Effector memory CD8-positive, alpha-beta T cell (primary cell): ENCODE data around the gene ERICH2.
A peak's percentile ranks its signal among the peaks of the same experiment; 100 is the strongest.
"Not testable (repeated sequence)": the region's sequence is repeated elsewhere in the genome, so short reads cannot be mapped to it uniquely, and the experiment has no call there.

Experiments used
- ATAC-seq: fragments of 150-1000 bp; cut with Tn5 transposase; replicated peaks from 2 replicates; pipeline ENCODE4 v1.10.0; 2021; ENCODE audit warnings: mild to moderate bottlenecking, moderate library complexity
- DNase-seq, 3 experiments: peaks; one replicate each; pipeline ENCODE4 v3.0.0; 2021
- H3K27ac Mint-ChIP-seq, 2 donors: one replicate each; pipeline ENCODE4 v1.8.0; 2022; ENCODE audit warnings: mild to moderate bottlenecking in 2 of 2, mixed read lengths in 2 of 2, moderate library complexity in 2 of 2
- H3K27me3 Mint-ChIP-seq, 2 donors: one replicate each; pipeline ENCODE4 v1.8.0; 2022; ENCODE audit warnings: mixed read lengths in 2 of 2
- H3K36me3 Mint-ChIP-seq: one replicate; pipeline ENCODE4 v1.8.0; 2022; ENCODE audit warnings: mild to moderate bottlenecking, moderate library complexity, mixed read lengths; ENCODE audit not compliant: insufficient read depth
- H3K4me1 Mint-ChIP-seq, 2 donors: one replicate each; pipeline ENCODE4 v1.8.0; 2022; ENCODE audit warnings: low read depth in 2 of 2, mixed read lengths in 2 of 2
- H3K4me3 Mint-ChIP-seq, 2 donors: one replicate each; pipeline ENCODE4 v1.8.0; 2022; ENCODE audit warnings: mild to moderate bottlenecking in 2 of 2, mixed read lengths in 2 of 2, moderate library complexity in 2 of 2
- H3K9me3 Mint-ChIP-seq, 2 donors: one replicate each; pipeline ENCODE4 v1.8.0; 2022; ENCODE audit warnings: mixed read lengths in 2 of 2
- total RNA-seq, 9 experiments: gene quantifications; one replicate each; lab custom pipeline; 2026; lab: John Stamatoyannopoulos, UW

ERICH2 gene
- 0 to 0.32 (median 0.06) reads per million in 9 experiments for total RNA-seq

GRCh38 chr2:170770008-170770605, at the start of gene ERICH2:
Gene ERICH2, plus strand, starts transcription at chr2:170770378. Its CDS starts 304 bp downstream, at chr2:170770682.
- H3K4me3 Mint-ChIP-seq, result peak within 1 kb of the TSS; percentile 85 to 90
- no peaks in the 10 kb centered on the region for H3K36me3 Mint-ChIP-seq
- peak within 1 kb of the TSS in 1 of 2 donors; percentile 55 for H3K27ac Mint-ChIP-seq
- peaks cover 8 to 10% of the 10 kb centered on the region in 2 donors for H3K4me1 Mint-ChIP-seq
- peaks cover 2 to 15% of the 10 kb centered on the region in 2 donors for H3K27me3 Mint-ChIP-seq
- H3K9me3 Mint-ChIP-seq, result no peaks in the 10 kb centered on the region
- ATAC-seq (peak; percentile 53), DNase-seq (peak; percentile 13 to 30 (median 24))

DNA sequence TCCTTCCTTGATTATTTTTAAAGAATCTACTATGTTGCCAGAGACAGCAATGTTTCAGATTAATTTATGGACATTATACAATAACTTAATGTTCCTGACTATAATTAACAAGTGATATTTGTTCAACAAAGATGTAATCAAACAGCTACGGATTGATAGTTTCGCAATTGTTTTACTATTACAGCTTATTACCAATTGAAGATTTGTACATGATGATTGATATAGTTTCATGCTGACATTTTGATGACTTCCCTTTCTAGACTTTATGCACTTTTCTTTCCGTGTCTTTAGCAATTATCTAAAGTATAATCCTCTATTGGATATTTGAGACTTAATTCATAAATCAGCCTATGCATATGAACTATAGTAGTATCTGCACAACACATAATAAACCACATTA, 48.5 kb upstream of the ERICH2 start:
- H3K27me3 Mint-ChIP-seq, result peaks cover 63 to 71% of the 10 kb centered on the region in 2 donors

GRCh38 chr2:170722301-170722700, 47.9 kb upstream of the ERICH2 start:
- no peak for ATAC-seq
- Mint-ChIP-seq H3K36me3 (no peaks in the 10 kb centered on the region), H3K4me3 (no peak overlapping the region), H3K27me3 (peaks cover 64 to 71% of the 10 kb centered on the region in 2 donors), H3K4me1 (peaks cover 0 to 2% of the 10 kb centered on the region in 2 donors), H3K27ac (no peak overlapping the region), H3K9me3 (no peaks in the 10 kb centered on the region)
- DNase-seq, result no peak

More for the DNA sequence above, 48.5 kb upstream of the ERICH2 start:
- ATAC-seq, result no peak
- no peak for DNase-seq
- H3K27ac Mint-ChIP-seq, result no peak overlapping the region
- no peaks in the 10 kb centered on the region for H3K36me3 Mint-ChIP-seq
- H3K4me1 Mint-ChIP-seq, result peaks cover 0 to 2% of the 10 kb centered on the region in 2 donors
- no peak overlapping the region for H3K4me3 Mint-ChIP-seq
- no peaks in the 10 kb centered on the region for H3K9me3 Mint-ChIP-seq

GRCh38 chr2:170723446-170723958, 46.7 kb upstream of the ERICH2 start:
- Mint-ChIP-seq H3K27ac (no peak overlapping the region), H3K27me3 (peaks cover 64 to 71% of the 10 kb centered on the region in 2 donors), H3K36me3 (no peaks in the 10 kb centered on the region), H3K4me3 (no peak overlapping the region), H3K4me1 (no peaks in the 10 kb centered on the region), H3K9me3 (peaks cover 0 to 2% of the 10 kb centered on the region in 2 donors)
- ATAC-seq (no peak), DNase-seq (no peak)

GRCh38 chr2:170733798-170734600, 36.2 kb upstream of the ERICH2 start:
- ATAC-seq (no peak), DNase-seq (no peak)
- Mint-ChIP-seq H3K27ac (no peak overlapping the region), H3K4me1 (no peaks in the 10 kb centered on the region), H3K27me3 (peaks cover 39 to 65% of the 10 kb centered on the region in 2 donors), H3K36me3 (no peaks in the 10 kb centered on the region), H3K4me3 (no peak overlapping the region), H3K9me3 (peaks cover 0 to 4% of the 10 kb centered on the region in 2 donors)

- H3K27ac Mint-ChIP-seq, H3K9me3 Mint-ChIP-seq, H3K4me1 Mint-ChIP-seq, H3K36me3 Mint-ChIP-seq, H3K4me3 Mint-ChIP-seq, ATAC-seq, DNase-seq: not testable (repeated sequence)
- peaks cover 36 to 65% of the 10 kb centered on the region in 2 donors for H3K27me3 Mint-ChIP-seq
Measured at GRCh38 chr2:170734601-170735000, 35.6 kb upstream of the ERICH2 start.

DNA sequence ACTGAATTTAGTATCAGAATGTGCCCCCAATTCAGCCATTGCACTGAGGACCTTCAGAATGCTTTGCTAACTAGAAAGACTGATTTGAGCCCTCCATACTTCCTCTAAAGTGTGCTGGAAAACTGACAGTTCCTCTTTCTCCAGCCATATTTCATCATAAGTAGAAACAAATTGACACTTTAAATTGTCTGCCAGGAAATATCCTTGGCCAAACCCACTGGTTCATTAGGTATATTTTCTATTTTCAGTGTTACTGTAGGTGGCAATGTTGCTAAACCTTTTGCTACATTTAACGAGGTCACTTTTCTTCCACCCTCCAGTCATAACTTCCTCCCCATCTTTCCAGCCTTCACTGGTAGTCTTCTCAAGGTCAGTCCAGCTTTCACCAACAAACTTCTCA, 33.5 kb upstream of the ERICH2 start:
- H3K9me3 Mint-ChIP-seq, result peaks cover 0 to 4% of the 10 kb centered on the region in 2 donors
- DNase-seq, result no peak
- H3K4me1 Mint-ChIP-seq, result no peaks in the 10 kb centered on the region
- H3K27me3 Mint-ChIP-seq, result peaks cover 33 to 60% of the 10 kb centered on the region in 2 donors
- H3K36me3 Mint-ChIP-seq, result no peaks in the 10 kb centered on the region
- no peak overlapping the region for H3K4me3 Mint-ChIP-seq
- H3K27ac Mint-ChIP-seq, result no peak overlapping the region
- no peak for ATAC-seq

DNA sequence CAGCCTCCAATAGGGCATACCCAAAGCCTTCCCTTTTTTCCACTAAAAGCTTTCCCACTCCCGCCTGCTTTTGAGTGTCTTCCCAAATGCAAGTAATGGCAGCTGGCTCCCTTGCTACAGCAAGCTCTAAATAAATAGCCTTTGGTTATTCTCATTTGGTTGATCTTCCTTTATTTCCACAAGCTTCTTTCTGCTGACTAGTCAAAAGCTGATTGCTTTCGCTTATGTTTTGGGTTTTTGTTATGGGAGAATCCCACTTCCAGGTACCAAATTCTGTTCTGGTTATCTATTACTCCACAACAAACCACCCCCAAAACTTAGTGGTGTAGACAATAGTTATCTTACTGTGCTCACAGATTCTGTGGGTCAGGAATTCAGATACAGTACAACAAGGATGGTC, 32.8 kb upstream of the ERICH2 start:
- ATAC-seq, result no peak
- no peak overlapping the region for H3K27ac Mint-ChIP-seq
- H3K4me1 Mint-ChIP-seq, result no peaks in the 10 kb centered on the region
- H3K27me3 Mint-ChIP-seq, result peaks cover 32 to 60% of the 10 kb centered on the region in 2 donors
- H3K9me3 Mint-ChIP-seq, result peaks cover 0 to 4% of the 10 kb centered on the region in 2 donors
- DNase-seq, result no peak
- no peaks in the 10 kb centered on the region for H3K36me3 Mint-ChIP-seq
- H3K4me3 Mint-ChIP-seq, result no peak overlapping the region

GRCh38 chr2:170737821-170738220, 32.4 kb upstream of the ERICH2 start:
- Mint-ChIP-seq H3K4me3 (no peak overlapping the region), H3K36me3 (no peaks in the 10 kb centered on the region), H3K27me3 (peaks cover 29 to 60% of the 10 kb centered on the region in 2 donors), H3K27ac (no peak overlapping the region), H3K4me1 (no peaks in the 10 kb centered on the region), H3K9me3 (peaks cover 0 to 4% of the 10 kb centered on the region in 2 donors)
- ATAC-seq (no peak), DNase-seq (no peak)

DNA sequence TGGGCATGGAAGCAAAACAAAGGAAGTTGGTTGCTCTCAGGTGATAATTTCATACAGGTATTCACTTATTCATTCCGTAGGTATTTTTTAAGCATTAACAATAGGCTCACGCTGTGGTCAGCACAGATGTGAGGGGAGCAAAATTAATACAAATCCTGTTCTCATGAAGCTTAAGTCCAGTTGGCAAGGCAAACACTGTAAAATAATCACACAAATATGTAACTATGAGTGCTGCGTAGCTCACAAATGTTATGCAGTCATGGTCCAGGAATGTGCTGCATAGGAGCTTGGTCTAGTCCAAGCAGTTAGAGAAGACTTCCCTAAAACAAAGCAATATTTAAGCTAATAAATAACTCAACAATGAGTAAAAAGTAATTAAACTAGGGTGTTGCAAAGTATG, 31.1 kb upstream of the ERICH2 start:
- DNase-seq (no peak), ATAC-seq (no peak)
- Mint-ChIP-seq H3K27me3 (peaks cover 36 to 57% of the 10 kb centered on the region in 2 donors), H3K27ac (no peak overlapping the region), H3K4me1 (no peaks in the 10 kb centered on the region), H3K9me3 (peaks cover 0 to 4% of the 10 kb centered on the region in 2 donors), H3K36me3 (no peaks in the 10 kb centered on the region), H3K4me3 (no peak overlapping the region)

GRCh38 chr2:170739507-170740046, 30.6 kb upstream of the ERICH2 start:
- Mint-ChIP-seq H3K27me3 (peaks cover 41 to 57% of the 10 kb centered on the region in 2 donors), H3K27ac (no peak overlapping the region), H3K36me3 (no peaks in the 10 kb centered on the region), H3K4me1 (no peaks in the 10 kb centered on the region), H3K9me3 (peaks cover 0 to 4% of the 10 kb centered on the region in 2 donors), H3K4me3 (no peak overlapping the region)
- ATAC-seq, result no peak
- no peak for DNase-seq

GRCh38 chr2:170740660-170741059, 29.5 kb upstream of the ERICH2 start:
- H3K27me3 Mint-ChIP-seq, result peaks cover 45 to 56% of the 10 kb centered on the region in 2 donors
- no peaks in the 10 kb centered on the region for H3K4me1 Mint-ChIP-seq
- ATAC-seq (no peak), DNase-seq (no peak)
- H3K36me3 Mint-ChIP-seq, result no peaks in the 10 kb centered on the region
- H3K4me3 Mint-ChIP-seq, result no peak overlapping the region
- H3K27ac Mint-ChIP-seq, result no peak overlapping the region
- H3K9me3 Mint-ChIP-seq, result peaks cover 0 to 4% of the 10 kb centered on the region in 2 donors

DNA sequence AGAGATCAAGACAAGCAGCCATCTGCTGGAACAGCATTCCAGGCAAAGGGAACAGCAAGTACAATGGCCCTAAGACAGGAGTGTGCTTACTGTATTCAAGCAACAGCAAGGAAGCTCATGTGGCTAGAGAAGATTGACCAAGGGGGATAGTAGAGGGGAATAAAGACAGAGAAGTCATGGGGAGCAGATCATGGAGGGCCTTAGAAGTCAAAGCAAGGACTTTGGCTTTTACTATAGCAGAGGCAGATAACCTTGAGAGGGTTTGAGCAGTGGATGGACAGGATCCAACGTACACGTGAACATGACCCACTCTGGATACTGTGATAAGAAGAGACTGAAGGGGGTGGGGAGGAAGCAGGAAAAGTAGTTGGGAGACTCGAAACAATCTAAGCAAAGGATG, 28.2 kb upstream of the ERICH2 start:
- H3K4me1 Mint-ChIP-seq, result no peaks in the 10 kb centered on the region
- no peak for ATAC-seq
- no peak for DNase-seq
- peaks cover 40 to 43% of the 10 kb centered on the region in 2 donors for H3K27me3 Mint-ChIP-seq
- H3K4me3 Mint-ChIP-seq, result no peak overlapping the region
- H3K36me3 Mint-ChIP-seq, result no peaks in the 10 kb centered on the region
- no peak overlapping the region for H3K27ac Mint-ChIP-seq
- peaks cover 0 to 4% of the 10 kb centered on the region in 2 donors for H3K9me3 Mint-ChIP-seq
